Sigmoid colon (tissue), 4 donors: ENCODE results near the gene SHC3.

Experiments
- EP300 ChIP-seq, 4 donors: sonication (generic); formaldehyde crosslinking; IDR thresholded peaks; one replicate each; pipeline ENCODE4 v1.6.1; 2017; ENCODE audit warnings: antibody characterized with exemption in 4 of 4
- POLR2A ChIP-seq, 2 donors: fragments of 450-650 bp; IDR thresholded peaks; one replicate each; pipeline ENCODE4 v1.6.1; 2016; ENCODE audit warnings: antibody characterized with exemption in 2 of 2, mild to moderate bottlenecking in 2 of 2, moderate library complexity in 2 of 2
- POLR2AphosphoS5 ChIP-seq, 4 donors: sonication (generic); formaldehyde crosslinking; IDR thresholded peaks; one replicate each; pipeline ENCODE4 v1.6.1; 2017; ENCODE audit warnings: antibody characterized with exemption in 4 of 4
- TF ChIP-seq, protein P1 (sequence below), 4 experiments: fragments of 450-650 bp in 3 of 4; fragments of 200-600 bp in 1 of 4; IDR thresholded peaks; one replicate each; pipeline ENCODE4 v1.5.1; 2016 to 2019; ENCODE audit warnings: antibody characterized with exemption in 4 of 4, mild to moderate bottlenecking in 3 of 4, moderate library complexity in 2 of 4

DNA sequence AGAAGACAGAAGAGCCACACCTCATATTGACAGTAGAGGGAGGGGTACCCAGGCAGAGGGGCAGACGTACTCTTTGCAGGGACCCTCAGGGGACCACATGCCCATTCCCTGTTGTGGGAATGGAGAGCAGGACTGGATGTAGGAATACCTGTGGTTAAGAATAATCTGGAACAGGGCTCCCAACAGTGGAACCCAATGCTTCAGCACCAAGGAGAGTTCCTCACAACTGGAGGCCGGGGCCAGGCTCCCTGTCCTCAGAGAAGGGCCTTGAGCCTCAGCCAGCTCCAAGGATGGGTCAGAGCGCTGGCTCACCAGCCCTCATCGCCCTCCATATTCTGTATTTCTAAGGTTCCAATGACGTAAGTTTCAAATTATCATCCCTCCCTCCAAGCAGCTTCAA lies 7.4 kb upstream of the SHC3 start:
- TF ChIP-seq, protein P1, sequence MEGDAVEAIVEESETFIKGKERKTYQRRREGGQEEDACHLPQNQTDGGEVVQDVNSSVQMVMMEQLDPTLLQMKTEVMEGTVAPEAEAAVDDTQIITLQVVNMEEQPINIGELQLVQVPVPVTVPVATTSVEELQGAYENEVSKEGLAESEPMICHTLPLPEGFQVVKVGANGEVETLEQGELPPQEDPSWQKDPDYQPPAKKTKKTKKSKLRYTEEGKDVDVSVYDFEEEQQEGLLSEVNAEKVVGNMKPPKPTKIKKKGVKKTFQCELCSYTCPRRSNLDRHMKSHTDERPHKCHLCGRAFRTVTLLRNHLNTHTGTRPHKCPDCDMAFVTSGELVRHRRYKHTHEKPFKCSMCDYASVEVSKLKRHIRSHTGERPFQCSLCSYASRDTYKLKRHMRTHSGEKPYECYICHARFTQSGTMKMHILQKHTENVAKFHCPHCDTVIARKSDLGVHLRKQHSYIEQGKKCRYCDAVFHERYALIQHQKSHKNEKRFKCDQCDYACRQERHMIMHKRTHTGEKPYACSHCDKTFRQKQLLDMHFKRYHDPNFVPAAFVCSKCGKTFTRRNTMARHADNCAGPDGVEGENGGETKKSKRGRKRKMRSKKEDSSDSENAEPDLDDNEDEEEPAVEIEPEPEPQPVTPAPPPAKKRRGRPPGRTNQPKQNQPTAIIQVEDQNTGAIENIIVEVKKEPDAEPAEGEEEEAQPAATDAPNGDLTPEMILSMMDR (IDR thresholded peaks at IDR 0.05): no peak
- TF ChIP-seq POLR2AphosphoS5 (IDR thresholded peaks at IDR 0.05): no peak
- no peak for TF ChIP-seq POLR2A (IDR thresholded peaks at IDR 0.05)
- no peak for TF ChIP-seq EP300 (IDR thresholded peaks at IDR 0.05)
